T follicular helper cell (primary cell): ENCODE measurements around the gene PUS3.
"Not testable (repeated sequence)": the region's sequence is repeated elsewhere in the genome, so short reads cannot be mapped to it uniquely, and the experiment has no call there.

Source experiments
- DNase-seq: peaks from one replicate; pipeline ENCODE4 v3.0.0-alpha.2; 2020; ENCODE audit warnings: low read depth

The PUS3 gene

DNA sequence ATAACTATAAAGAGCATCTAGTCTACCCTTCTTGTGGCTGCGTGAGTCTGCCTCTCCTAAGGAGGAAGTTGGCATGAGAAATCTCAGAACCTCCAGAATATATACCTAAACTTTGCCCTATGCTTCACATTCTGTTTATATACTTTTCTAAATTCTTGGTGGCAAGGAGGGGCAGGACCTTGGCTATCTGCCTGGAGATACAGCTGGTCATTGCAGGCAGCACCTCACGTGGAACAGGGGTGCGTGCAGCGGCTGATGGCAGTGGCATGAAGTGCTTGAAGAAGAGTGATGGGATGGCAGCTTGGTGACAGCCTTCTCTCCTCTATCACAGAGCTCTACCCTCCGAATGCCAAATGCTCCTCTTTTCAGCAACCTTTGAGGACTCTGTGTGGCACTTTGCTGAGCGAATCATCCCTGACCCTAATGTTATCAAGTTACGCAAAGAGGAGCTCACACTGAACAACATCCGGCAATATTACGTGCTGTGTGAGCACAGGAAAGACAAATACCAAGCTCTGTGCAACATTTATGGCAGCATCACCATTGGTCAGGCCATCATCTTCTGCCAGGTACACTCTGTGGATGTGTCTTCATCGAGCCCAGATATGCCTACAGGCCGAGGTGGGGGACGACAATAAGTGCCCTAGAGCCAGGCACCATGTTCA, 13.8 kb upstream of the PUS3 start:
- DNase-seq, result no peak

GRCh38 chr11:125914601-125915000, 11.6 kb upstream of the PUS3 start:
- DNase-seq, result not testable (repeated sequence)

GRCh38 chr11:125910226-125910849, 7.3 kb upstream of the PUS3 start:
- no peak for DNase-seq

- no peak for DNase-seq
Observed at GRCh38 chr11:125904678-125905077, 1.7 kb upstream of the PUS3 start.

- DNase-seq, result no peak
Observed at GRCh38 chr11:125903711-125904659, 979 bp upstream of the PUS3 start, which contains the start of gene DDX25. Gene DDX25, plus strand, starts transcription at chr11:125904508. Its CDS starts 10 bp downstream, at chr11:125904518.

- no peak for DNase-seq
Observed at GRCh38 chr11:125902277-125902926, 604 bp downstream of the PUS3 start.

DNA sequence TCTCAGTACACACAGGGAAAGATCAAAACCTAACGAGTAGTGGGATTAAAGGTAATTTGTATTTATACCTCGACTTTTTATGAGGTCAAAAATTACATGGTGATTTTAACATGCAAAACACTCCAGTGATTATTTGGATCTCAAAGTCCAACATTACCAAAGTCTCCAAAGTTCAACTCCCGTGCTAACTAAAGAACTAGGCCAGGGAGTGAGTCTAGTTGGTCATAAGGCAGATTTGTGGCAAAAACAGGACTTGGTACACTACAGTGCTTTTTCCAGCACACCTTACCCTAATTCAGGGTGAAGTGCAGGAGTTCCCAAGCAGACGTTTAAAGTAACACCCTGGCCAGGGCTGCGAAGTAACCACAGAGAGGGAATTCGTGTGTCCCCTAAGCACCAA, 1.1 kb downstream of the PUS3 start:
- DNase-seq, result no peak

DNA sequence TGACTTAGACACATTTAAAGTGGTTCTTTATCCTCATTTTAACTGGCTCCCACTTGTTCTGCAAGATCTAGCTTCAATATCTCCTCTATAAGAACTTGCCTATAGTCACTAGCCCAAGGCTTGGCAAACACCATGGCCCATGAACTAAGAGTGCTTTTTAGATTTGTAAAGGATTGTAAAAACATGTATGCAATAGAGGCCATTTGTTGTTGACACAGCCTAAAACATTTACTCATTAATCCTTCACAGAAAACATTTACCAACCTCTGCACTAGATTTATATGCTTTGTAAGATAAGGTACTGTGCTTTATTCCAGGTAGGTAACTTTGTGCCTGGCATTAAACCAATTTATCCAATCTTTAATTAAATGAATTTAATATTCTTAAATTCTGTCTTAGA, 10.0 kb downstream of the PUS3 start:
- no peak for DNase-seq

GRCh38 chr11:125892071-125892470, 10.9 kb downstream of the PUS3 start:
- no peak for DNase-seq

DNA sequence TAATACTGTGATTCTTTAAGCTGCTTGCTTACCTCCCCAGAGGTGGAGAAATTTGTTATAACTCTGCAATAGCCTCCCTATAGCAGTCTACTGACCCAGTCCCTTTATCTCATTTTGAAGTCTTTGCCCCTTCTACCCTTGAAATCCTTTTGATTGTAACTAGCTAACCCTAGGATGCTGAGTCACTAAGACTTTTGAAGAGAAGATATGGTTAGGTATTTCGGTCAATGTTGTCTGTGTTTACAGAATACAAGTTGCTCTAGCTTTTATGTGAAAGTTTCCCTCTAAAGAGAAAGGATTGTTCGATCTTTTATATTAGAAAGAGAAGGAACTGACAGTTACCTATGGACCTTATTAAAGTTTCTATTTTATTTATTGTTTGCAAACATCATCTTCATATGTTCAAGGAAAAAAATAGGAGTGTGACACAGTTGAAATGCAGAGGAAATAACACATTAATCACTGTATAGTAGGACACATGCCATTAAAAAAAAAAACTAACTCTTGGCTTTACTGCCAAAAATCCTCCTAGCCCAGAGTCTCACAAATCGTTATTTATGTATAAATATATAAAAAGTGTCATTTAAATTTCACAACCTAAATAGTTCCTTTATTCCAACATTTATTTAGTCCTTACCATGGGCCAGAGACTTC, 12.4 kb downstream of the PUS3 start:
- DNase-seq, result no peak

DNA sequence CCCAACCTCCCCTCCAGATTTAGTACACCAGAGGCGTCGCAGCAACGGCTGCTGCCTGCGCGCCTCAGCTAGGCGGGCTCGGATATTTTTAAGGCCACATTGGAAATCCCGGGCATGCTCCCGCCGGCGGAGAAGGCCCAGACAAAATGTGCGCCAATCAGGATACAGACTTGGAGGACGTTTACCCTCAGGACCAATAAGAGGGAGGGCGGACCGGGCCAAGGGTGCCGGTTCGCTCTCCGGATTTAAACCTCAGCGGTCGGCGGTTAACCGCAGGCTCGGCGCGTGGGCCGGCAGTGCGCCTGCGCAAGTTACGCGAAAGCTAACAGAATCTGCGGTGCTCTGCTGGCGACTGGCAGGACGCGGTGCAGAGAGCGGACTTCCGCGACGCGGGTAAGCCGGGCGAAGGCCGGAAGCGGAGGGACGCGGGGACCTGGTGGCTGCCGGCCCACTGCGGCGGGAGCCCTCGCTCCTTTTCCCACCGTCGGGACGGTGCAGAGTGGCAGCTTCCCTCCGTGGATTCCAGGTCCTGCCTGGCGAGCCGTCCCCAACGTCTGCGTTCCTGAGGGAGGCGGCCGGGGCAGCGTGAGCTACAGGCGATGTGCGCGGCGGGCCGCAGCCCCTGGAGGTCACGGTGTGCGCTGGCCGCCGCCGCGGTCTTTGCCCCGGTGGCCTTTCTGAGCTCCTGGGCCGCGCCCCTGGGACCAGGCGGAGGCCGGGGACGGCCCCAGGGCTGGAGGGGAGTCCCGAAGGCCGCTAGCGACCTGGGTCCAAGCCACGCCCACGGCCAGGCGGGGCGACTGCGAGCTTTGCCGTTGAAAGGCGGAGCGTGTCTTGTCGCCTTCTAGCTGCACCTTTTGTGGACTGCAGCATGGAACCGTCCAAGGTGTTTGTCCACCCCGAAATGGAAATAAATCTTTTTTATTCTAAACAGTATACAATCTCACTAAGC, 15.4 kb downstream of the PUS3 start, which contains the start of gene HYLS1:
HYLS1 (plus strand) TSS at position 296 of the 952 bp plus-strand sequence. CDS start 11,701 bp downstream, outside the sequence.
- DNase-seq, result peak; percentile 86

DNA sequence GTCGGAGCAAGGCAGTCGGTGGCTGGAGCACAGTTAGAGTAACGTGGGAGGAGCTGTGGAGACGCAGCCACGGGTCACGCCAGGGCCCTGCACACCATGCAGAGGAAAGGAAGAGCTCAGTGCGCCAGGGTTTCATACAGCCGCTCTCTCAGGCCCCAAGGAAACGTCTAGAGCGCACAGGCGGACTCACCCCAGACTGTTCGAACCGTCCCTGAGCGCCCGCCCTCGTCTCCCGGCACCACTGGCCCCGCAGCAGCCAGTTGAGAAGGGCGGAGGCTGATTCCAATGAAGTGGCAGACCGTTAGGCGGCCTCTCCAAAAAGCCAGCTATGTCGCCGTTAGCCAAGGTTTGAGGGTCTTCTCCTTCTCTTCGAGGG, 16.0 kb downstream of the PUS3 start:
- DNase-seq, result no peak

DNA sequence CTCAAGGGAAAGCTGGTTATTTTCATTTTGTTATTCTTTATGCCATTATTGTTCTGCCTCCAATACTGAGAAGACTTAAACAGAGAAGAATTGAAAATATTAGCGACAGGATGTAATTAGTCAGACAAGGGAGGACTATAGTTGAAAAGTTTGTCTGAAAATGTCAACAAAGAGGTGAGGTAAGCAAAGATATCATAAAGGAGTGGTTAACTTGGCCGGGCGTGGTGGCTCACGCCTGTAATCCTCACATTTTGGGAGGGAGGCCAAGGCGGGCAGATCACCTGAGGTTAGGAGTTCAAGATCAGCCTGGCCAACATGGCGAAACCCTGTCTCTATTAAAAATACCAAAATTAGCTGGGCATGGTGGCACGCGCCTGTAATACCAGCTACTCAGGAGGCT, 19.6 kb downstream of the PUS3 start:
- DNase-seq, result no peak

DNA sequence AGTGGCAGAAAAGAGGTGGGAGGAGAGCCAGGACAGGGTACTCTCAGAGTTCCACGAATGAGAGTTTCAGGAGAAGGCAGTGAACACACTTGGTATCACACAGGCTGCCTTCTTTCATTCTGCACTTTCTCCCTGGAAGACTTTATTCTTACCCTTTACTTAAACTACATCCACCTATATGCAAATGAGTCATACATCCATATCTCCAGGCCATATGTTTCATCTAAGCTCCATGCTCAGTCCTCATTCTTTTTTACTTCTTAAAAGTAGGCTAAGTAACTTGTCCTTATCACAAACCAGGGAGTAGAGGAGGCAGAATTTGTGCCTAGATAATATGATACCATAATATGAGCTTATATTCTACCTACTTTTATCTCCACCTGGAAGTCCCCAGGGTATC, 21.7 kb downstream of the PUS3 start:
- DNase-seq, result no peak

GRCh38 chr11:125874556-125875124, 28.4 kb downstream of the PUS3 start:
- DNase-seq, result peak; percentile 15

DNA sequence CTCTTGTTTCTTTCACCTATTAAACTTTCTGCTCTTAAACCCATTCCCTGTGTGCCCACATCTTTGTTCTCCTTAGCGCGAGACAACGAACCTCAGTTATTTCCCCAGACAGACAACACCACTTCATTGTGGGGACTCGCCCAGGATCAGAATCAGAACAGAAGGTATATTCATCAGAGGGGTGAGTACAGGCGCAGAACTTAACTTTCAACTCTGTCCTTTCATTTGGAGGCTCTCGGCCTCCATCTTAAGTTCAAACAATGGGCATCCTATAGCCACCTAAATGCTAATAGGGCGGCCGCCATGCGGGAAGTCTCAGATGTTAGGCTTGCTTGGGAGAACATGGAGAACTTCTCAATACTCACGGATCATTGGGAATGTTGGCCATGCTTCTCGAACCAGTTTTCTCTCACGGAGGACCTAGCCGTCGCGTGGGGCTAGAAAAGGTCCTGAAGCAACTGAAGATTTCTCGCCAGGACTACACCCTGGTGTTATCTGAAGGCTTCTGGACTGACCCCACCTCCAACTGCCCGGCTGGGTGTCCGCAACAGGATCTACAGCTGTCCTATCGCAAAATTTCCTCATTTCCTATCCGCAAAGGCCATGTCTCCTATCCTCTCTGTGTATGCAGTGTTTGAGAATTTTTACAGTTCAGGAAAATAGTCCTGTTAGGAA, 29.0 kb downstream of the PUS3 start:
- no peak for DNase-seq

DNA sequence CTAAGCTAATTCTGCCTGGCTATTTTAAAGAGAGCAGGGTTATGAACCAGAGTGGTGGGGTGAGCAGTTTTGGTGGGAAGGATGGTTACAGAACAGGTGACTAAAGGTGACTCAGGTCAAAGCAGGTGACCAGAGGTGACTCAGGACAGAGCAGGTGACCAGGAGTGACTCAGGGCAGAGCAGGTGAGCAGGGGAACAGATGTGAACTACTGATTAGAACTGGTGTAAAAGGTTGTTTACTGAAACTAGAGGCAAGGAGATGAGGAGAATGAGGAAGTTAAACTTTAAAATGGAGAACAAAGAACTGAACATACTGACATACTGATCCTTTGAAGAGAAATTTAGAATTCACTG, 30.9 kb downstream of the PUS3 start:
- no peak for DNase-seq

GRCh38 chr11:125871391-125872137, 31.4 kb downstream of the PUS3 start:
- DNase-seq, result no peak

DNA sequence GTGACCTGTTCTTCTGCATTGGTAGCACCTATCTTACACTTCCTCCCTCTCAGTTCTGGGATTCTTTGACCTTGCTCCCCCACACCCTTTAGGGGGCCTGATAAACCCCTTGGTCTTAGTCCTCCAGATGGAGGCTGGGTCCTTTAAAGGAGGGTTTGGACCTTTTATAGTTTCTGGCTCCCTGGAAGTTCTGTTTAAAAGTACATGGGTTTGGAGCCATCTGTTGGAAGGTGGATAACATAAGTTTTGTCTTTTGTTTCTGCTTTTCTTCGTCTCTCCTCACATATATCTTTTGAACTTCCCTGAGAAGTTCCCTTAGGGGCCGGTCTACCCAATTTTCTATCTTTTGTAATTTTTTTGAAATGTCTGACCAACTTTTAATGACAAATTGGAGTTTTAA, 33.5 kb downstream of the PUS3 start:
- no peak for DNase-seq
